ENCODE results near the gene LMBR1L. TPM values are rescaled to one million over a fixed set of nuclear protein-coding genes. Genes with fewer than 3 reads are reported as not detected.

Gene LMBR1L
- total and polyA plus RNA-seq, 2 of the 13 experiments (the other 11 are each of a cell fraction or from before 2014, with no cell fraction given), result 12.2 to 65.9 TPM

DNA sequence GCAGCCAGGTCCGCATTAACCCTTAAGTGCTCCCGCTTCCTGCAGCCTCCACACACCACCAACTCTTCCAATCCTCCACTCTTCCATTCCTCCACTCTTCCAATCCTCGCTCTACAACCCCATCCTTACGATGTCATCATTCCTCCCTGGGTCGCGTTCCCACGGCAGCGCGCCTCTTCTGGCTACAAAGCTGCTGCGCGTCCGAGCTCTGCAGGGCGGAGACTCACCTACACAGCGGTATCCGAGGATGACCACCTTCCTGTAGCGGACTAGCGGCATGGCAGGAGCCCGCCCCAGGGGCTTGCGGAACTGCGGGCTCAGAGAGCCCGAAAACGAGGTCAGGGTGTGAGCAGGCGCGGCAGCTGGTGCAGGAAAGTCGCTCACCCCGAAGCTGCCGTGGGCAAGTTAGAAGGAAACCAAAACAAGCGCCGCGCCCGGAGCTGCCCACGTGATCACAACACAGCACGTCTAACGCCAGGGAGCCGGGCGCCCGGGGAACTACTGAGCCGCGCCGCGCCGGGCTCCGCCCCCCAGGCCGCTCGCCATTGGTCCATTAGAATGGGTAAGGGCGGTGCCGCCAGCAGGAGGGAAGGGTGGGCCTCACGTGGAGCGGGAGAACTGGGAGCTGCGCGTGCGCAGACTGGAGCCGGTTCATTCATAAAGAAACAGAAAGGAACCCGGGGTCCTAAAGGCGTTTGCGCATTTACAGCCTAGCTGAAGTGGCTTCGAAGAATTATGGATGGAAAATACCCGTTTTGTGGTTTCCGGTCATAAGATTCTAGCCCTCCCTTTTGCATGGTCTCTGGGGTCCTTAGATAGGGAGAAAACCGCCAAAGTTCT lies 40.9 kb downstream of the LMBR1L start, which contains the start of gene RHEBL1 (continued):
- TF ChIP-seq, protein P1, sequence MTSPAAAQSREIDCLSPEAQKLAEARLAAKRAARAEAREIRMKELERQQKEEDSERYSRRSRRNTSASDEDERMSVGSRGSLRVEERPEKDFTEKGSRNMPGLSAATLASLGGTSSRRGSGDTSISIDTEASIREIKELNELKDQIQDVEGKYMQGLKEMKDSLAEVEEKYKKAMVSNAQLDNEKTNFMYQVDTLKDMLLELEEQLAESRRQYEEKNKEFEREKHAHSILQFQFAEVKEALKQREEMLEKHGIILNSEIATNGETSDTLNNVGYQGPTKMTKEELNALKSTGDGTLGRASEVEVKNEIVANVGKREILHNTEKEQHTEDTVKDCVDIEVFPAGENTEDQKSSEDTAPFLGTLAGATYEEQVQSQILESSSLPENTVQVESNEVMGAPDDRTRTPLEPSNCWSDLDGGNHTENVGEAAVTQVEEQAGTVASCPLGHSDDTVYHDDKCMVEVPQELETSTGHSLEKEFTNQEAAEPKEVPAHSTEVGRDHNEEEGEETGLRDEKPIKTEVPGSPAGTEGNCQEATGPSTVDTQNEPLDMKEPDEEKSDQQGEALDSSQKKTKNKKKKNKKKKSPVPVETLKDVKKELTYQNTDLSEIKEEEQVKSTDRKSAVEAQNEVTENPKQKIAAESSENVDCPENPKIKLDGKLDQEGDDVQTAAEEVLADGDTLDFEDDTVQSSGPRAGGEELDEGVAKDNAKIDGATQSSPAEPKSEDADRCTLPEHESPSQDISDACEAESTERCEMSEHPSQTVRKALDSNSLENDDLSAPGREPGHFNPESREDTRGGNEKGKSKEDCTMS (CRISPR knock-in tag; conservative IDR thresholded peaks at IDR 0.05), result no peak
- TF ChIP-seq MZF1 (CRISPR knock-in tag; IDR thresholded peaks at IDR 0.05; ENCODE audit: borderline replicate concordance), result no peak
- TF ChIP-seq, protein P2, sequence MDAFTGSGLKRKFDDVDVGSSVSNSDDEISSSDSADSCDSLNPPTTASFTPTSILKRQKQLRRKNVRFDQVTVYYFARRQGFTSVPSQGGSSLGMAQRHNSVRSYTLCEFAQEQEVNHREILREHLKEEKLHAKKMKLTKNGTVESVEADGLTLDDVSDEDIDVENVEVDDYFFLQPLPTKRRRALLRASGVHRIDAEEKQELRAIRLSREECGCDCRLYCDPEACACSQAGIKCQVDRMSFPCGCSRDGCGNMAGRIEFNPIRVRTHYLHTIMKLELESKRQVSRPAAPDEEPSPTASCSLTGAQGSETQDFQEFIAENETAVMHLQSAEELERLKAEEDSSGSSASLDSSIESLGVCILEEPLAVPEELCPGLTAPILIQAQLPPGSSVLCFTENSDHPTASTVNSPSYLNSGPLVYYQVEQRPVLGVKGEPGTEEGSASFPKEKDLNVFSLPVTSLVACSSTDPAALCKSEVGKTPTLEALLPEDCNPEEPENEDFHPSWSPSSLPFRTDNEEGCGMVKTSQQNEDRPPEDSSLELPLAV (CRISPR knock-in tag; conservative IDR thresholded peaks at IDR 0.05; ENCODE audit: low read depth), result no peak
- TF ChIP-seq, protein P3, sequence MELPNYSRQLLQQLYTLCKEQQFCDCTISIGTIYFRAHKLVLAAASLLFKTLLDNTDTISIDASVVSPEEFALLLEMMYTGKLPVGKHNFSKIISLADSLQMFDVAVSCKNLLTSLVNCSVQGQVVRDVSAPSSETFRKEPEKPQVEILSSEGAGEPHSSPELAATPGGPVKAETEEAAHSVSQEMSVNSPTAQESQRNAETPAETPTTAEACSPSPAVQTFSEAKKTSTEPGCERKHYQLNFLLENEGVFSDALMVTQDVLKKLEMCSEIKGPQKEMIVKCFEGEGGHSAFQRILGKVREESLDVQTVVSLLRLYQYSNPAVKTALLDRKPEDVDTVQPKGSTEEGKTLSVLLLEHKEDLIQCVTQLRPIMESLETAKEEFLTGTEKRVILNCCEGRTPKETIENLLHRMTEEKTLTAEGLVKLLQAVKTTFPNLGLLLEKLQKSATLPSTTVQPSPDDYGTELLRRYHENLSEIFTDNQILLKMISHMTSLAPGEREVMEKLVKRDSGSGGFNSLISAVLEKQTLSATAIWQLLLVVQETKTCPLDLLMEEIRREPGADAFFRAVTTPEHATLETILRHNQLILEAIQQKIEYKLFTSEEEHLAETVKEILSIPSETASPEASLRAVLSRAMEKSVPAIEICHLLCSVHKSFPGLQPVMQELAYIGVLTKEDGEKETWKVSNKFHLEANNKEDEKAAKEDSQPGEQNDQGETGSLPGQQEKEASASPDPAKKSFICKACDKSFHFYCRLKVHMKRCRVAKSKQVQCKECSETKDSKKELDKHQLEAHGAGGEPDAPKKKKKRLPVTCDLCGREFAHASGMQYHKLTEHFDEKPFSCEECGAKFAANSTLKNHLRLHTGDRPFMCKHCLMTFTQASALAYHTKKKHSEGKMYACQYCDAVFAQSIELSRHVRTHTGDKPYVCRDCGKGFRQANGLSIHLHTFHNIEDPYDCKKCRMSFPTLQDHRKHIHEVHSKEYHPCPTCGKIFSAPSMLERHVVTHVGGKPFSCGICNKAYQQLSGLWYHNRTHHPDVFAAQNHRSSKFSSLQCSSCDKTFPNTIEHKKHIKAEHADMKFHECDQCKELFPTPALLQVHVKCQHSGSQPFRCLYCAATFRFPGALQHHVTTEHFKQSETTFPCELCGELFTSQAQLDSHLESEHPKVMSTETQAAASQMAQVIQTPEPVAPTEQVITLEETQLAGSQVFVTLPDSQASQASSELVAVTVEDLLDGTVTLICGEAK (IDR thresholded peaks at IDR 0.05), result no peak
- TF ChIP-seq, protein P3 (CRISPR knock-in tag; IDR thresholded peaks at IDR 0.05), result no peak; the same call in 1 of the 2 replicates
- TF ChIP-seq, protein P4, sequence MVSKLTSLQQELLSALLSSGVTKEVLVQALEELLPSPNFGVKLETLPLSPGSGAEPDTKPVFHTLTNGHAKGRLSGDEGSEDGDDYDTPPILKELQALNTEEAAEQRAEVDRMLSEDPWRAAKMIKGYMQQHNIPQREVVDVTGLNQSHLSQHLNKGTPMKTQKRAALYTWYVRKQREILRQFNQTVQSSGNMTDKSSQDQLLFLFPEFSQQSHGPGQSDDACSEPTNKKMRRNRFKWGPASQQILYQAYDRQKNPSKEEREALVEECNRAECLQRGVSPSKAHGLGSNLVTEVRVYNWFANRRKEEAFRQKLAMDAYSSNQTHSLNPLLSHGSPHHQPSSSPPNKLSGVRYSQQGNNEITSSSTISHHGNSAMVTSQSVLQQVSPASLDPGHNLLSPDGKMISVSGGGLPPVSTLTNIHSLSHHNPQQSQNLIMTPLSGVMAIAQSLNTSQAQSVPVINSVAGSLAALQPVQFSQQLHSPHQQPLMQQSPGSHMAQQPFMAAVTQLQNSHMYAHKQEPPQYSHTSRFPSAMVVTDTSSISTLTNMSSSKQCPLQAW (CRISPR knock-in tag; IDR thresholded peaks at IDR 0.05), result peak; percentile 67
- TF ChIP-seq RAD51 (IDR thresholded peaks at IDR 0.05; ENCODE audit: borderline replicate concordance), result peak; percentile 88
- TF ChIP-seq ZNF563 (CRISPR knock-in tag; IDR thresholded peaks at IDR 0.05), result 0 out of 2 replicates have a peak, but pooled peaks have one; percentile 43
- TF ChIP-seq YEATS2 (CRISPR knock-in tag; IDR thresholded peaks at IDR 0.05; ENCODE audit: borderline replicate concordance), result no peak
- no peak for TF ChIP-seq MIER2 (CRISPR knock-in tag; IDR thresholded peaks at IDR 0.05)
- TF ChIP-seq ZMYM2 (CRISPR knock-in tag; IDR thresholded peaks at IDR 0.05), result peak; percentile 15; the same call in 1 of the 2 replicates
- no peak; the same call in 1 of the 2 replicates for TF ChIP-seq ZNF567 (CRISPR knock-in tag; IDR thresholded peaks at IDR 0.05; ENCODE audit: borderline replicate concordance)
- TF ChIP-seq RAD21 (CRISPR knock-in tag; IDR thresholded peaks at IDR 0.05), result 0 out of 2 replicates have a peak, but pooled peaks have one; percentile 11
- no peak for TF ChIP-seq ZKSCAN5 (CRISPR knock-in tag; IDR thresholded peaks at IDR 0.05)
